IPS-18c (cell line): ENCODE data around the gene PSMA5.
"Not testable (repeated sequence)": the region's sequence is repeated elsewhere in the genome, so short reads cannot be mapped to it uniquely, and the experiment has no call there.

Experiments used
- H3K4me3 ChIP-seq: 2 replicates; pipeline ENCODE4 v1.7.0; 2013; ENCODE audit warnings: low read depth, mild to moderate bottlenecking, low read length, moderate library complexity; ENCODE audit not compliant: insufficient read depth
- H3K9me3 ChIP-seq: one replicate; pipeline ENCODE4 v1.6.1; 2013; ENCODE audit warnings: mild to moderate bottlenecking, low read length, moderate library complexity; ENCODE audit not compliant: control insufficient read depth, insufficient read depth

PSMA5 gene

GRCh38 chr1:109385417-109385816 is 40.8 kb downstream of the PSMA5 start:
- Histone ChIP-seq H3K4me3 (no peak overlapping the region), H3K9me3 (no peaks in the 10 kb centered on the region)

- no peak overlapping the region for H3K4me3 ChIP-seq
- no peaks in the 10 kb centered on the region for H3K9me3 ChIP-seq
Observed at GRCh38 chr1:109383854-109384253, 42.4 kb downstream of the PSMA5 start.

- no peak overlapping the region for H3K4me3 ChIP-seq
- H3K9me3 ChIP-seq: no peaks in the 10 kb centered on the region
Observed at GRCh38 chr1:109383087-109383779, 43.0 kb downstream of the PSMA5 start.

- no peak overlapping the region for H3K4me3 ChIP-seq
- H3K9me3 ChIP-seq: no peaks in the 10 kb centered on the region
Observed at GRCh38 chr1:109381573-109381972, 44.7 kb downstream of the PSMA5 start.

GRCh38 chr1:109379907-109380306 is 46.3 kb downstream of the PSMA5 start:
- Histone ChIP-seq H3K4me3 (no peak overlapping the region), H3K9me3 (no peaks in the 10 kb centered on the region)

- H3K4me3 ChIP-seq: no peak overlapping the region
- no peaks in the 10 kb centered on the region for H3K9me3 ChIP-seq
Observed at GRCh38 chr1:109379422-109379821, 46.8 kb downstream of the PSMA5 start.

GRCh38 chr1:109377698-109378097 is 48.5 kb downstream of the PSMA5 start:
- Histone ChIP-seq H3K4me3 (no peak overlapping the region), H3K9me3 (no peaks in the 10 kb centered on the region)

GRCh38 chr1:109373696-109374095 is 52.6 kb downstream of the PSMA5 start:
- H3K9me3 ChIP-seq: not testable (repeated sequence)

GRCh38 chr1:109373126-109373525 is 53.1 kb downstream of the PSMA5 start:
- H3K9me3 ChIP-seq: no peaks in the 10 kb centered on the region
- H3K4me3 ChIP-seq: no peak overlapping the region

More at GRCh38 chr1:109373696-109374095, 52.6 kb downstream of the PSMA5 start:
- not testable (repeated sequence) for H3K4me3 ChIP-seq

- H3K9me3 ChIP-seq: no peaks in the 10 kb centered on the region
- H3K4me3 ChIP-seq: no peak overlapping the region
Observed at GRCh38 chr1:109372281-109372680, 54.0 kb downstream of the PSMA5 start.

GRCh38 chr1:109371341-109371739 is 54.9 kb downstream of the PSMA5 start:
- Histone ChIP-seq H3K4me3 (no peak overlapping the region), H3K9me3 (no peaks in the 10 kb centered on the region)

GRCh38 chr1:109370712-109371340 is 55.4 kb downstream of the PSMA5 start:
- Histone ChIP-seq H3K9me3 (no peaks in the 10 kb centered on the region), H3K4me3 (no peak overlapping the region)

GRCh38 chr1:109369167-109369746 is 57.0 kb downstream of the PSMA5 start:
- no peaks in the 10 kb centered on the region for H3K9me3 ChIP-seq
- H3K4me3 ChIP-seq: no peak overlapping the region

- Histone ChIP-seq H3K4me3 (no peak overlapping the region), H3K9me3 (no peaks in the 10 kb centered on the region)
Observed at GRCh38 chr1:109368464-109368863, 57.8 kb downstream of the PSMA5 start.

- no peak overlapping the region for H3K4me3 ChIP-seq
- no peaks in the 10 kb centered on the region for H3K9me3 ChIP-seq
Observed at GRCh38 chr1:109367626-109368025, 58.6 kb downstream of the PSMA5 start.

- H3K4me3 ChIP-seq: no peak overlapping the region
- H3K9me3 ChIP-seq: no peaks in the 10 kb centered on the region
Observed at GRCh38 chr1:109365642-109366204, 60.5 kb downstream of the PSMA5 start.

GRCh38 chr1:109361649-109362048 is 64.6 kb downstream of the PSMA5 start:
- H3K9me3 ChIP-seq: no peaks in the 10 kb centered on the region

GRCh38 chr1:109361069-109361468 is 65.2 kb downstream of the PSMA5 start:
- H3K9me3 ChIP-seq: no peaks in the 10 kb centered on the region
- no peak overlapping the region for H3K4me3 ChIP-seq

More at GRCh38 chr1:109361649-109362048, 64.6 kb downstream of the PSMA5 start:
- no peak overlapping the region for H3K4me3 ChIP-seq
